Stimulated activated CD4-positive, alpha-beta T cell treated with anti-CD3 and anti-CD28 coated beads, Interleukin-2, amount 100 ng/mL, for 24 hours (primary cell): Measurements from ENCODE around the gene LILRA6.
"Not testable (repeated sequence)": the region's sequence is repeated elsewhere in the genome, so short reads cannot be mapped to it uniquely, and the experiment has no call there.

Source experiments
- DNase-seq, 2 donors: peaks; one replicate each; pipeline ENCODE4 v3.0.0-alpha.2; 2020

The LILRA6 gene

GRCh38 chr19:54206831-54207177 lies 35.8 kb downstream of the LILRA6 start:
- no peak for DNase-seq

GRCh38 chr19:54206030-54206830 lies 36.4 kb downstream of the LILRA6 start:
- DNase-seq: no peak

- DNase-seq: no peak
Observed at GRCh38 chr19:54204767-54205468, 37.7 kb downstream of the LILRA6 start.

GRCh38 chr19:54203151-54203611 lies 39.4 kb downstream of the LILRA6 start:
- DNase-seq: no peak

- DNase-seq: no peak
Observed at GRCh38 chr19:54201980-54202379, 40.6 kb downstream of the LILRA6 start.

GRCh38 chr19:54201172-54201701 lies 41.4 kb downstream of the LILRA6 start:
- DNase-seq: no peak

GRCh38 chr19:54199401-54199800 lies 43.2 kb downstream of the LILRA6 start:
- no peak for DNase-seq

GRCh38 chr19:54197121-54197520 lies 45.5 kb downstream of the LILRA6 start:
- DNase-seq: no peak

GRCh38 chr19:54196536-54196935 lies 46.1 kb downstream of the LILRA6 start:
- no peak for DNase-seq

- not testable (repeated sequence) for DNase-seq
Observed at GRCh38 chr19:54194463-54194862, 48.1 kb downstream of the LILRA6 start.

- DNase-seq: no peak
Observed at GRCh38 chr19:54193011-54193410, 49.6 kb downstream of the LILRA6 start.

- DNase-seq: no peak
Observed at GRCh38 chr19:54191811-54192453, 50.7 kb downstream of the LILRA6 start.

GRCh38 chr19:54191011-54191810 lies 51.4 kb downstream of the LILRA6 start, which contains the start of gene TSEN34:
TSS of gene TSEN34 (plus strand) at chr19:54191308. CDS start at chr19:54191365, 57 bp downstream.
- peak; percentile 86 to 88 for DNase-seq

- DNase-seq: peak; percentile 100
Observed at GRCh38 chr19:54190503-54191010, 52.0 kb downstream of the LILRA6 start.

GRCh38 chr19:54189735-54190502 lies 52.7 kb downstream of the LILRA6 start:
- DNase-seq: peak; percentile 100

GRCh38 chr19:54189145-54189734 lies 53.4 kb downstream of the LILRA6 start, which contains the start of gene MBOAT7:
TSS of gene MBOAT7 (minus strand) at chr19:54189580. CDS start at chr19:54188508, 1,072 bp downstream.
- DNase-seq: no peak

GRCh38 chr19:54188215-54188871 lies 54.2 kb downstream of the LILRA6 start:
- DNase-seq: peak; percentile 65 to 71

- DNase-seq: no peak
Observed at GRCh38 chr19:54186934-54187381, 55.6 kb downstream of the LILRA6 start.
